ENCODE data around the gene MPDU1.

Gene MPDU1

GRCh38 chr17:7560172-7561027 is 23.3 kb upstream of the MPDU1 start:
- no peak for DNase-seq (ENCODE audit: low read depth)

GRCh38 chr17:7561028-7561575 is 22.6 kb upstream of the MPDU1 start:
- no peak for DNase-seq (ENCODE audit: low read depth)

GRCh38 chr17:7561589-7562207 is 22.0 kb upstream of the MPDU1 start, which contains the start of gene SENP3:
Gene SENP3 (plus strand): TSS chr17:7561919. CDS start chr17:7563077, 1,158 bp downstream.
- DNase-seq (ENCODE audit: low read depth): peak; percentile 75

- DNase-seq (ENCODE audit: low read depth): no peak
Measured at GRCh38 chr17:7562208-7562605, 21.4 kb upstream of the MPDU1 start.

GRCh38 chr17:7563115-7563869 is 20.4 kb upstream of the MPDU1 start:
- DNase-seq (ENCODE audit: low read depth): no peak

GRCh38 chr17:7569571-7569970 is 14.1 kb upstream of the MPDU1 start:
- no peak for DNase-seq (ENCODE audit: low read depth)

- no peak for DNase-seq (ENCODE audit: low read depth)
Measured at GRCh38 chr17:7570351-7570750, 13.3 kb upstream of the MPDU1 start.

- DNase-seq (ENCODE audit: low read depth): no peak
Measured at GRCh38 chr17:7572338-7572587, 11.4 kb upstream of the MPDU1 start.

- peak; percentile 98 for DNase-seq (ENCODE audit: low read depth)
Measured at GRCh38 chr17:7572588-7573323, 10.9 kb upstream of the MPDU1 start.

GRCh38 chr17:7573324-7574080 is 10.2 kb upstream of the MPDU1 start:
- DNase-seq (ENCODE audit: low read depth): peak; percentile 81

GRCh38 chr17:7574176-7574953 is 9.3 kb upstream of the MPDU1 start:
- no peak for DNase-seq (ENCODE audit: low read depth)

- no peak for DNase-seq (ENCODE audit: low read depth)
Measured at GRCh38 chr17:7575481-7575883, 8.2 kb upstream of the MPDU1 start.

- no peak for DNase-seq (ENCODE audit: low read depth)
Measured at GRCh38 chr17:7575959-7576358, 7.7 kb upstream of the MPDU1 start.

GRCh38 chr17:7576432-7576937 is 7.2 kb upstream of the MPDU1 start:
- no peak for DNase-seq (ENCODE audit: low read depth)

GRCh38 chr17:7577327-7578199 is 6.1 kb upstream of the MPDU1 start:
- DNase-seq (ENCODE audit: low read depth): no peak

- DNase-seq (ENCODE audit: low read depth): peak; percentile 85
Measured at GRCh38 chr17:7579001-7579833, 4.4 kb upstream of the MPDU1 start, which contains the start of gene CD68. Gene CD68 (plus strand): TSS chr17:7579638. CDS start chr17:7579678, 40 bp downstream.

GRCh38 chr17:7579834-7580603 is 3.6 kb upstream of the MPDU1 start:
- DNase-seq (ENCODE audit: low read depth): no peak

Measured in GM04504 (cell line).